GM23338 (cell line): ENCODE data around the gene COL4A1. TPM values are rescaled to one million over a fixed set of nuclear protein-coding genes. Genes with fewer than 3 reads are reported as not detected.

ENCODE experiments used
- ATAC-seq: fragments of 200-7000 bp; cut with Tn5 transposase; 3 replicates; pipeline ENCODE4 v1.9.1; 2020
- DNase-seq: peaks from one replicate; pipeline ENCODE4 v3.0.0-alpha.2; 2015; ENCODE audit warnings: low spot score
- H2AFZ ChIP-seq: fragments of 200-600 bp; sonication (generic); 2 replicates; pipeline ENCODE4 v1.8.0; 2016; ENCODE audit warnings: antibody characterized with exemption, mild to moderate bottlenecking, moderate library complexity
- H3F3A ChIP-seq: fragments of 200-600 bp; sonication (generic); replicated peaks from 2 replicates; pipeline ENCODE4 v1.8.0; 2017; ENCODE audit warnings: antibody characterized with exemption, mixed run types, low read depth
- H3K27ac ChIP-seq: fragments of 200-600 bp; sonication (generic); 2 replicates; pipeline ENCODE4 v1.6.1; 2016; ENCODE audit warnings: low read depth
- H3K27me3 ChIP-seq: fragments of 200-600 bp; sonication (generic); 2 replicates; pipeline ENCODE4 v1.8.0; 2016; ENCODE audit warnings: mild to moderate bottlenecking, mixed run types, moderate library complexity; ENCODE audit not compliant: insufficient read depth
- H3K36me3 ChIP-seq: fragments of 200-600 bp; sonication (generic); 2 replicates; pipeline ENCODE4 v1.8.0; 2016; ENCODE audit warnings: mild to moderate bottlenecking; ENCODE audit not compliant: insufficient read depth
- H3K4me1 ChIP-seq: fragments of 200-600 bp; sonication (generic); 2 replicates; pipeline ENCODE4 v1.8.0; 2016; ENCODE audit warnings: mild to moderate bottlenecking, moderate library complexity; ENCODE audit not compliant: insufficient read depth
- H3K4me2 ChIP-seq: fragments of 200-600 bp; sonication (generic); 2 replicates; pipeline ENCODE4 v1.7.1; 2017; ENCODE audit warnings: mixed run types
- H3K4me3 ChIP-seq: fragments of 200-600 bp; sonication (generic); 2 replicates; pipeline ENCODE4 v1.6.1; 2016; ENCODE audit warnings: mixed run types
- H3K79me2 ChIP-seq: fragments of 200-600 bp; sonication (generic); replicated peaks from 2 replicates; pipeline ENCODE4 v1.8.0; 2017; ENCODE audit warnings: mild to moderate bottlenecking; ENCODE audit not compliant: insufficient read depth
- H3K9me2 ChIP-seq: fragments of 200-600 bp; sonication (generic); 2 replicates; pipeline ENCODE4 v1.8.0; 2017; ENCODE audit not compliant: insufficient read depth
- H4K20me1 ChIP-seq: fragments of 200-600 bp; sonication (generic); replicated peaks from 2 replicates; pipeline ENCODE4 v1.8.0; 2017; ENCODE audit warnings: mild to moderate bottlenecking; ENCODE audit not compliant: insufficient read depth
- H3K27ac Mint-ChIP-seq: 2 replicates; pipeline ENCODE4 v1.8.0; 2020; ENCODE audit warnings: inconsistent platforms, mild to moderate bottlenecking, moderate library complexity, mixed read lengths
- H3K27me3 Mint-ChIP-seq: 3 replicates; pipeline ENCODE4 v1.8.0; 2022; ENCODE audit warnings: low read depth, mild to moderate bottlenecking, moderate library complexity, mixed read lengths, inconsistent platforms; ENCODE audit not compliant: insufficient read depth, poor library complexity
- H3K36me3 Mint-ChIP-seq: 3 replicates; pipeline ENCODE4 v1.8.0; 2021; ENCODE audit warnings: low read depth, mild to moderate bottlenecking, inconsistent platforms, moderate library complexity, mixed read lengths
- H3K4me1 Mint-ChIP-seq: 3 replicates; pipeline ENCODE4 v1.8.0; 2020; ENCODE audit warnings: mild to moderate bottlenecking, inconsistent platforms, mixed read lengths
- H3K4me3 Mint-ChIP-seq: 3 replicates; pipeline ENCODE4 v1.8.0; 2021; ENCODE audit warnings: moderate library complexity, mild to moderate bottlenecking, inconsistent platforms, mixed read lengths
- H3K9me3 Mint-ChIP-seq: 3 replicates; pipeline ENCODE4 v1.8.0; 2020; ENCODE audit warnings: moderate library complexity, mild to moderate bottlenecking, inconsistent platforms, mixed read lengths
- ZNF114 ChIP-seq: fragments of 250-450 bp; sonication (Bioruptor Pico); IDR thresholded peaks from 2 replicates; pipeline ENCODE4 v1.5.0; 2020; ENCODE audit warnings: mild to moderate bottlenecking, moderate library complexity
- ZNF331 ChIP-seq: fragments of 250-450 bp; sonication (Bioruptor Pico); IDR thresholded peaks from 2 replicates; pipeline ENCODE4 v1.5.0; 2020; ENCODE audit warnings: low read depth, mild to moderate bottlenecking, moderate library complexity
- polyA plus RNA-seq: library from polyadenylated mRNA; unstranded; fragments of >200 nt; fragmentation: Nextera tagmentation; extraction: Ambion mirVana; gene quantifications from 2 replicates; pipeline ENCODE4 v1.2.1, GENCODE V29; 2016
- total RNA-seq: library from RNA; depleted of rRNA; stranded (reverse); fragments of >200 nt; shearing (Covaris generic); gene quantifications from 2 replicates; pipeline ENCODE4 v1.2.3, GENCODE V29; 2014
- TF ChIP-seq, protein P1 (sequence below): fragments of 250-450 bp; sonication (Bioruptor Pico); IDR thresholded peaks from 2 replicates; pipeline ENCODE4 v1.5.0; 2020; ENCODE audit warnings: mild to moderate bottlenecking, moderate library complexity
- TF ChIP-seq, protein P2 (sequence below): IDR thresholded peaks from one replicate; pipeline ENCODE4 v1.6.1; 2018; ENCODE audit warnings: antibody characterized with exemption; ENCODE audit not compliant: unreplicated experiment
- TF ChIP-seq, protein P3 (sequence below): IDR thresholded peaks from 2 replicates; pipeline ENCODE4 v1.6.1; 2016; ENCODE audit warnings: antibody characterized with exemption

COL4A1 gene
- total and polyA plus RNA-seq, 2 experiments from 2014 or later: 39.1 to 110 TPM

DNA sequence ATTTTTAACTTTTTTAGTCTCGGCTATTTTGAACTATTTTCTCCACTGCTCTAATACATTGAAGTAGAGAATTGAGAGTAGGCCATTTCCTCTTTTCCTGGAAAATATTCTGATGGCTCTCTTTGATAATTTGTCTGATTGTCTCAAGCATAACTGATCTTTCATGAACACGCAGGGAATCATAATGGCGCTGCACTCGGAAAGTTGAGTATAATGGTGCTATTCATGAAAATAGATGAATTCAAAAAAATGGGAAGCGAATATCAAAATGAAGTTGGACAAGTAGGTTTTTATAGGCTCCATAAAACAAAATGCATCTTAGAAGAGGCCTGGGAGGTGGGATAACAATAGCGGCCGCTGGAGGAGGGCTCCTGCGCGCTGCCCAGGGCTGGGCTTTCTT, 29.2 kb upstream of the COL4A1 start:
- H3K4me3 Mint-ChIP-seq: no peak overlapping the region
- Histone ChIP-seq H2AFZ (no peak overlapping the region), H3F3A (no peaks in the 10 kb centered on the region), H3K4me1 (peaks cover 18% of the 10 kb centered on the region), H3K4me3 (no peak overlapping the region), H3K4me2 (no peak overlapping the region), H3K36me3 (no peaks in the 10 kb centered on the region; the same call in 1 of the 2 replicates), H4K20me1 (peaks cover 7% of the 10 kb centered on the region), H3K79me2 (peaks cover 49% of the 10 kb centered on the region), H3K9me2 (peaks cover 2% of the 10 kb centered on the region; the same call in 1 of the 2 replicates), H3K27ac (no peak overlapping the region), H3K27me3 (no peaks in the 10 kb centered on the region)
- DNase-seq (no peak), ATAC-seq (no peak)
- H3K36me3 Mint-ChIP-seq: peaks cover 14% of the 10 kb centered on the region
- H3K9me3 Mint-ChIP-seq: no peaks in the 10 kb centered on the region
- TF ChIP-seq, protein P1, sequence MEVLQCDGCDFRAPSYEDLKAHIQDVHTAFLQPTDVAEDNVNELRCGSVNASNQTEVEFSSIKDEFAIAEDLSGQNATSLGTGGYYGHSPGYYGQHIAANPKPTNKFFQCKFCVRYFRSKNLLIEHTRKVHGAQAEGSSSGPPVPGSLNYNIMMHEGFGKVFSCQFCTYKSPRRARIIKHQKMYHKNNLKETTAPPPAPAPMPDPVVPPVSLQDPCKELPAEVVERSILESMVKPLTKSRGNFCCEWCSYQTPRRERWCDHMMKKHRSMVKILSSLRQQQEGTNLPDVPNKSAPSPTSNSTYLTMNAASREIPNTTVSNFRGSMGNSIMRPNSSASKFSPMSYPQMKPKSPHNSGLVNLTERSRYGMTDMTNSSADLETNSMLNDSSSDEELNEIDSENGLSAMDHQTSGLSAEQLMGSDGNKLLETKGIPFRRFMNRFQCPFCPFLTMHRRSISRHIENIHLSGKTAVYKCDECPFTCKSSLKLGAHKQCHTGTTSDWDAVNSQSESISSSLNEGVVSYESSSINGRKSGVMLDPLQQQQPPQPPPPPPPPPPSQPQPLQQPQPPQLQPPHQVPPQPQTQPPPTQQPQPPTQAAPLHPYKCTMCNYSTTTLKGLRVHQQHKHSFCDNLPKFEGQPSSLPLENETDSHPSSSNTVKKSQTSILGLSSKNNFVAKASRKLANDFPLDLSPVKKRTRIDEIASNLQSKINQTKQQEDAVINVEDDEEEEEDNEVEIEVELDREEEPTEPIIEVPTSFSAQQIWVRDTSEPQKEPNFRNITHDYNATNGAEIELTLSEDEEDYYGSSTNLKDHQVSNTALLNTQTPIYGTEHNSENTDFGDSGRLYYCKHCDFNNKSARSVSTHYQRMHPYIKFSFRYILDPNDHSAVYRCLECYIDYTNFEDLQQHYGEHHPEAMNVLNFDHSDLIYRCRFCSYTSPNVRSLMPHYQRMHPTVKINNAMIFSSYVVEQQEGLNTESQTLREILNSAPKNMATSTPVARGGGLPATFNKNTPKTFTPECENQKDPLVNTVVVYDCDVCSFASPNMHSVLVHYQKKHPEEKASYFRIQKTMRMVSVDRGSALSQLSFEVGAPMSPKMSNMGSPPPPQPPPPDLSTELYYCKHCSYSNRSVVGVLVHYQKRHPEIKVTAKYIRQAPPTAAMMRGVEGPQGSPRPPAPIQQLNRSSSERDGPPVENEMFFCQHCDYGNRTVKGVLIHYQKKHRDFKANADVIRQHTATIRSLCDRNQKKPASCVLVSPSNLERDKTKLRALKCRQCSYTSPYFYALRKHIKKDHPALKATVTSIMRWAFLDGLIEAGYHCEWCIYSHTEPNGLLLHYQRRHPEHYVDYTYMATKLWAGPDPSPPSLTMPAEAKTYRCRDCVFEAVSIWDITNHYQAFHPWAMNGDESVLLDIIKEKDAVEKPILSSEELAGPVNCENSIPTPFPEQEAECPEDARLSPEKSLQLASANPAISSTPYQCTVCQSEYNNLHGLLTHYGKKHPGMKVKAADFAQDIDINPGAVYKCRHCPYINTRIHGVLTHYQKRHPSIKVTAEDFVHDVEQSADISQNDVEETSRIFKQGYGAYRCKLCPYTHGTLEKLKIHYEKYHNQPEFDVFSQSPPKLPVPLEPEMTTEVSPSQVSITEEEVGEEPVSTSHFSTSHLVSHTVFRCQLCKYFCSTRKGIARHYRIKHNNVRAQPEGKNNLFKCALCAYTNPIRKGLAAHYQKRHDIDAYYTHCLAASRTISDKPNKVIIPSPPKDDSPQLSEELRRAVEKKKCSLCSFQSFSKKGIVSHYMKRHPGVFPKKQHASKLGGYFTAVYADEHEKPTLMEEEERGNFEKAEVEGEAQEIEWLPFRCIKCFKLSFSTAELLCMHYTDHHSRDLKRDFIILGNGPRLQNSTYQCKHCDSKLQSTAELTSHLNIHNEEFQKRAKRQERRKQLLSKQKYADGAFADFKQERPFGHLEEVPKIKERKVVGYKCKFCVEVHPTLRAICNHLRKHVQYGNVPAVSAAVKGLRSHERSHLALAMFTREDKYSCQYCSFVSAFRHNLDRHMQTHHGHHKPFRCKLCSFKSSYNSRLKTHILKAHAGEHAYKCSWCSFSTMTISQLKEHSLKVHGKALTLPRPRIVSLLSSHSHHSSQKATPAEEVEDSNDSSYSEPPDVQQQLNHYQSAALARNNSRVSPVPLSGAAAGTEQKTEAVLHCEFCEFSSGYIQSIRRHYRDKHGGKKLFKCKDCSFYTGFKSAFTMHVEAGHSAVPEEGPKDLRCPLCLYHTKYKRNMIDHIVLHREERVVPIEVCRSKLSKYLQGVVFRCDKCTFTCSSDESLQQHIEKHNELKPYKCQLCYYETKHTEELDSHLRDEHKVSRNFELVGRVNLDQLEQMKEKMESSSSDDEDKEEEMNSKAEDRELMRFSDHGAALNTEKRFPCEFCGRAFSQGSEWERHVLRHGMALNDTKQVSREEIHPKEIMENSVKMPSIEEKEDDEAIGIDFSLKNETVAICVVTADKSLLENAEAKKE (CRISPR knock-in tag): no peak
- TF ChIP-seq ZNF331 (CRISPR knock-in tag): no peak
- TF ChIP-seq, protein P2, sequence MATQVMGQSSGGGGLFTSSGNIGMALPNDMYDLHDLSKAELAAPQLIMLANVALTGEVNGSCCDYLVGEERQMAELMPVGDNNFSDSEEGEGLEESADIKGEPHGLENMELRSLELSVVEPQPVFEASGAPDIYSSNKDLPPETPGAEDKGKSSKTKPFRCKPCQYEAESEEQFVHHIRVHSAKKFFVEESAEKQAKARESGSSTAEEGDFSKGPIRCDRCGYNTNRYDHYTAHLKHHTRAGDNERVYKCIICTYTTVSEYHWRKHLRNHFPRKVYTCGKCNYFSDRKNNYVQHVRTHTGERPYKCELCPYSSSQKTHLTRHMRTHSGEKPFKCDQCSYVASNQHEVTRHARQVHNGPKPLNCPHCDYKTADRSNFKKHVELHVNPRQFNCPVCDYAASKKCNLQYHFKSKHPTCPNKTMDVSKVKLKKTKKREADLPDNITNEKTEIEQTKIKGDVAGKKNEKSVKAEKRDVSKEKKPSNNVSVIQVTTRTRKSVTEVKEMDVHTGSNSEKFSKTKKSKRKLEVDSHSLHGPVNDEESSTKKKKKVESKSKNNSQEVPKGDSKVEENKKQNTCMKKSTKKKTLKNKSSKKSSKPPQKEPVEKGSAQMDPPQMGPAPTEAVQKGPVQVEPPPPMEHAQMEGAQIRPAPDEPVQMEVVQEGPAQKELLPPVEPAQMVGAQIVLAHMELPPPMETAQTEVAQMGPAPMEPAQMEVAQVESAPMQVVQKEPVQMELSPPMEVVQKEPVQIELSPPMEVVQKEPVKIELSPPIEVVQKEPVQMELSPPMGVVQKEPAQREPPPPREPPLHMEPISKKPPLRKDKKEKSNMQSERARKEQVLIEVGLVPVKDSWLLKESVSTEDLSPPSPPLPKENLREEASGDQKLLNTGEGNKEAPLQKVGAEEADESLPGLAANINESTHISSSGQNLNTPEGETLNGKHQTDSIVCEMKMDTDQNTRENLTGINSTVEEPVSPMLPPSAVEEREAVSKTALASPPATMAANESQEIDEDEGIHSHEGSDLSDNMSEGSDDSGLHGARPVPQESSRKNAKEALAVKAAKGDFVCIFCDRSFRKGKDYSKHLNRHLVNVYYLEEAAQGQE: no peak
- TF ChIP-seq, protein P3, sequence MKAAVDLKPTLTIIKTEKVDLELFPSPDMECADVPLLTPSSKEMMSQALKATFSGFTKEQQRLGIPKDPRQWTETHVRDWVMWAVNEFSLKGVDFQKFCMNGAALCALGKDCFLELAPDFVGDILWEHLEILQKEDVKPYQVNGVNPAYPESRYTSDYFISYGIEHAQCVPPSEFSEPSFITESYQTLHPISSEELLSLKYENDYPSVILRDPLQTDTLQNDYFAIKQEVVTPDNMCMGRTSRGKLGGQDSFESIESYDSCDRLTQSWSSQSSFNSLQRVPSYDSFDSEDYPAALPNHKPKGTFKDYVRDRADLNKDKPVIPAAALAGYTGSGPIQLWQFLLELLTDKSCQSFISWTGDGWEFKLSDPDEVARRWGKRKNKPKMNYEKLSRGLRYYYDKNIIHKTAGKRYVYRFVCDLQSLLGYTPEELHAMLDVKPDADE: no peak
- TF ChIP-seq ZNF114 (CRISPR knock-in tag): no peak
- H3K27me3 Mint-ChIP-seq: peaks cover 4% of the 10 kb centered on the region
- peaks cover 32% of the 10 kb centered on the region for H3K4me1 Mint-ChIP-seq
- H3K27ac Mint-ChIP-seq: no peak overlapping the region
